ENCODE measurements around the gene APOBEC3H.
A peak's percentile ranks its signal among the peaks of the same experiment; 100 is the strongest.

- TF ChIP-seq CTCF (IDR thresholded peaks at IDR 0.05) = peak in 2 of 4 experiments; percentile 52 to 64
- TF ChIP-seq POLR2A (IDR thresholded peaks at IDR 0.05) = no peak
Measured at GRCh38 chr22:39135092-39135896, 38.2 kb downstream of the APOBEC3H start.
